Panc1 (cell line): ENCODE data around the gene CPN1. TPM values are rescaled to one million over a fixed set of nuclear protein-coding genes. Genes with fewer than 3 reads are reported as not detected.

Source experiments
- ATAC-seq: fragments of 200-7000 bp; cut with Tn5 transposase; 2 replicates; pipeline ENCODE4 v1.9.1; 2020; ENCODE audit warnings: mild to moderate bottlenecking, moderate library complexity
- BruUV-seq: library from RNA; stranded (reverse); fragments of 400-500 nt; replicated peaks from 2 replicates; lab custom pipeline; 2021; lab: Mats Ljungman, UMichigan
- CTCF ChIA-PET: fragments of 300-600 bp; sonication (Branson Sonifier 250); formaldehyde crosslinking; loops from one replicate; lab custom pipeline; 2022; ENCODE audit warnings: antibody characterized with exemption; lab: Charles Lee
- POLR2A ChIA-PET: fragments of 300-600 bp; sonication (Branson Sonifier 250); formaldehyde crosslinking; loops from one replicate; lab custom pipeline; 2022; ENCODE audit warnings: antibody characterized with exemption; lab: Charles Lee
- DNase-seq: peaks from one replicate; pipeline ENCODE4 v3.0.0-alpha.2; 2010; ENCODE audit warnings: low read depth, low spot score
- H3K27ac ChIP-seq: 2 replicates; pipeline ENCODE4 v1.5.1; 2011; ENCODE audit warnings: mild to moderate bottlenecking, low read length, inconsistent platforms
- H3K27me3 ChIP-seq: fragments of 200-500 bp; sonication (Bioruptor generic); 2 replicates; pipeline ENCODE4 v1.6.0; 2014; ENCODE audit warnings: low read length, inconsistent platforms; ENCODE audit not compliant: control insufficient read depth, insufficient read depth
- H3K36me3 ChIP-seq: fragments of 200-500 bp; sonication (Bioruptor generic); 2 replicates; pipeline ENCODE4 v1.5.1; 2014; ENCODE audit warnings: inconsistent platforms, mild to moderate bottlenecking, low read length, moderate library complexity; ENCODE audit not compliant: control insufficient read depth, insufficient read depth
- H3K4me1 ChIP-seq: 2 replicates; pipeline ENCODE4 v1.5.1; 2011; ENCODE audit warnings: inconsistent platforms, mild to moderate bottlenecking, low read length, moderate library complexity; ENCODE audit not compliant: control insufficient read depth, insufficient read depth
- H3K4me3 ChIP-seq, 2 experiments: 2 replicates each; pipeline ENCODE4 v1.5.1; 2011 to 2012; ENCODE audit warnings: low read depth in 2 of 2, low read length in 2 of 2, mild to moderate bottlenecking in 2 of 2, inconsistent platforms in 1 of 2, moderate library complexity in 1 of 2
- H3K9me3 ChIP-seq: fragments of 200-500 bp; sonication (Bioruptor generic); 2 replicates; pipeline ENCODE4 v1.5.1; 2014; ENCODE audit warnings: low read depth, mild to moderate bottlenecking, inconsistent platforms, low read length, moderate library complexity; ENCODE audit not compliant: control insufficient read depth, insufficient read depth
- POLR2AphosphoS5 ChIP-seq: IDR thresholded peaks from 2 replicates; pipeline ENCODE4 v1.6.1; 2012; ENCODE audit warnings: mild to moderate bottlenecking, low read depth, low read length, moderate library complexity
- REST ChIP-seq, 2 experiments: IDR thresholded peaks; 2 replicates each; pipeline ENCODE4 v1.6.1; 2011 to 2012; ENCODE audit warnings: low read depth in 2 of 2, control low read depth in 1 of 2, low read length in 1 of 2, mild to moderate bottlenecking in 1 of 2, moderate library complexity in 1 of 2; ENCODE audit not compliant: insufficient read depth in 1 of 2
- SIN3A ChIP-seq: IDR thresholded peaks from 2 replicates; pipeline ENCODE4 v1.6.1; 2012; ENCODE audit warnings: low read depth, mild to moderate bottlenecking, low read length, moderate library complexity, borderline replicate concordance; ENCODE audit not compliant: insufficient read depth
- TCF7L2 ChIP-seq: IDR thresholded peaks from 2 replicates; pipeline ENCODE4 v1.6.1; 2011; ENCODE audit warnings: mild to moderate bottlenecking, low read depth, low read length, inconsistent platforms
- in situ Hi-C: cut with HindIII; loops from 2 replicates; pipeline ENCODE4 v1.10.0; 2016; ENCODE audit warnings: low sequenced_read_pairs, low pct_unique_long_range_greater_than_20kb
- intact Hi-C: fragments of 100-400 bp; cut with micrococcal nuclease; formaldehyde crosslinking; loops from one replicate; pipeline ENCODE4 v1.10.0; 2022; ENCODE audit not compliant: unreplicated experiment
- total RNA-seq: library from RNA; stranded (reverse); gene quantifications from one replicate; pipeline ENCODE4 v1.2.1, GENCODE V29; 2021; ENCODE audit not compliant: unreplicated experiment
- TF ChIP-seq, protein P1 (sequence below): fragments of 450-650 bp; IDR thresholded peaks from 2 replicates; pipeline ENCODE4 v1.5.1; 2017; ENCODE audit warnings: mild to moderate bottlenecking

CPN1 gene
- total RNA-seq, 1 experiment from 2014 or later: not detected

DNA sequence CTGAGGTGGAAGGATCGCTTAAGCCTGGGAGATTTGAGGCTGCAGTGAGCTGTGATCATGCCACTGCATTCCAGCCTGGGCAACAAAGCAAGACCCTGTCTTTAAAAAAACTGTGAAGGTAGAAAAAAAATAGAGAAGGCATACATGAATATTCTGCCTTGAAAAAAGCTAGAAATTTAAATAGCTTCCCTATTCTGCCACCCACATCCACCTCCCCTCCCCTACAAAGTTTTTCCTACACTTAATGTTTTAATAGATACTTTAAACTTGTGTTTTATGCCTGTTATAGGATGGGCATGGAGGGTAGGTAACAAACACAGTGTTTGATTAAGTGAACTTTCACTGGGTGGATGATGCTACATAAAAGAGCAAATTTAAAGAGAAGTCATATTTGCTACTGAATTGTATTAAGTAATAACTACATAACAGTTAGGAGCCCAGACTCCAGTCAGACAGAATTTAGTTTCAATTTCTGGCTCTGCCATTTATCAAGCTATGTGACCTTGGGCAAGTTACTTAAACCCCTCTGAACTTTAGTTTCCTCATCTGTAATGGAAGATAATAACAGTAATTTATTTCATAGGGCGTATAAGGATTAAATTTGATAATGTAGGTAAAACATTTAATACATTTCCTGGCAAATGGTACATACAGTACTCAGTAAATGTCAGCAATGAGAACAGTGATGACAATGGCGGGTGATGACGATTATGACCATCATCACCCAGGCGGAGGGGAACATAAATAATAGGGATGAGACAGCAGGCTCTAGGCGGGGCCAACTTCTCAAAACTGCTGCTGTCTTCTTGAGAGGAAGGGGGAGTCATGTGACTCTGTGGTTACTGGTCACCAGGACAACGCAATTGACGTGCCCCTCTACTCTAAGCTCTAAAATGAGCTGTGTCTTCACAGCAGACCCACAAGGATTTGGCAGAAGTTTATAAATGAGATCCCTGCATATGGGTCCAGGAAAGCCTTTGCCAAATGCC, 87.7 kb downstream of the CPN1 start:
- BruUV-seq: no TSS peak
- ChIA-PET CTCF (no interaction called here), POLR2A (interaction anchor here (0.6 kb wide), 3 partner anchors 23 to 275 kb away, joined by 3 to 9 read pairs (median 3); no protein-coding TSS in a partner anchor)
- DNase-seq (no peak), ATAC-seq (0 out of 2 replicates have a peak, but pooled peaks have one; percentile 10)
- Histone ChIP-seq H3K27me3 (no peaks in the 10 kb centered on the region), H3K4me1 (peaks cover 24% of the 10 kb centered on the region), H3K36me3 (no peaks in the 10 kb centered on the region), H3K27ac (peak overlapping the region; percentile 1; the same call in 1 of the 2 replicates), H3K9me3 (no peaks in the 10 kb centered on the region), H3K4me3 (no peak overlapping the region)
- TF ChIP-seq, protein P1, sequence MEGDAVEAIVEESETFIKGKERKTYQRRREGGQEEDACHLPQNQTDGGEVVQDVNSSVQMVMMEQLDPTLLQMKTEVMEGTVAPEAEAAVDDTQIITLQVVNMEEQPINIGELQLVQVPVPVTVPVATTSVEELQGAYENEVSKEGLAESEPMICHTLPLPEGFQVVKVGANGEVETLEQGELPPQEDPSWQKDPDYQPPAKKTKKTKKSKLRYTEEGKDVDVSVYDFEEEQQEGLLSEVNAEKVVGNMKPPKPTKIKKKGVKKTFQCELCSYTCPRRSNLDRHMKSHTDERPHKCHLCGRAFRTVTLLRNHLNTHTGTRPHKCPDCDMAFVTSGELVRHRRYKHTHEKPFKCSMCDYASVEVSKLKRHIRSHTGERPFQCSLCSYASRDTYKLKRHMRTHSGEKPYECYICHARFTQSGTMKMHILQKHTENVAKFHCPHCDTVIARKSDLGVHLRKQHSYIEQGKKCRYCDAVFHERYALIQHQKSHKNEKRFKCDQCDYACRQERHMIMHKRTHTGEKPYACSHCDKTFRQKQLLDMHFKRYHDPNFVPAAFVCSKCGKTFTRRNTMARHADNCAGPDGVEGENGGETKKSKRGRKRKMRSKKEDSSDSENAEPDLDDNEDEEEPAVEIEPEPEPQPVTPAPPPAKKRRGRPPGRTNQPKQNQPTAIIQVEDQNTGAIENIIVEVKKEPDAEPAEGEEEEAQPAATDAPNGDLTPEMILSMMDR: no peak
- no peak for TF ChIP-seq REST (IDR thresholded peaks at IDR 0.05; ENCODE audit: insufficient read depth in 1 of 2, low read depth in 2 of 2, low read length in 1 of 2)
- no peak for TF ChIP-seq SIN3A
- no peak for TF ChIP-seq POLR2AphosphoS5
- TF ChIP-seq TCF7L2: no peak
- in situ Hi-C loops (no loop called here), intact Hi-C loops (no loop called here)

Other genes starting within 250 kb of the CPN1 start
- 39.3 TPM for gene DNMBP, start 71.9 kb downstream of the CPN1 start, total RNA-seq
- gene ERLIN1, start 104.2 kb upstream of the CPN1 start, total RNA-seq: 79.8 TPM
- 36.3 TPM for gene CHUK, start 147.7 kb upstream of the CPN1 start, total RNA-seq
- gene CWF19L1, start 185.8 kb upstream of the CPN1 start, total RNA-seq: 33.4 TPM
- gene BLOC1S2, start 204.8 kb upstream of the CPN1 start, total RNA-seq: 39.3 TPM
- not detected for gene PKD2L1, start 248.4 kb upstream of the CPN1 start, total RNA-seq